Measurements from ENCODE around the gene ASB18.

The ASB18 gene

DNA sequence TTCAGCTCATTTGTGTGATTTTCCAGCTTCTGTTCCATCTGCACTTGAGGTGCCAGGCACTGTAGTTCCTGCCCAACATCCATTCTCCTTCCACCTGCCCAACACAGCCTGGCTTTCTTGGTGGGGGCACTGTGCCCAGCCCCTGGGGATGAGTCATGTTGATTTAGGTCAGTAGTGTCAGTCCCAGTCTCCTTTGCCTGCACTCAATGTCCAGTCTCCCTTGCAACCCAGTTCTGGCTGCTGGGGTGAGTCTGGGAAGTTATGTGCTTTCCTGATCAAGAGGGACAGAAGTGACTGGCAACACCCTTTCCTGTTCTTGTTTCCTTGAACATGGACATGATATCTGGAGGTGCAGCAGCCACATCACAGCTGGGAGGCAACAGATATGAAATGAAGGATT is 1.5 kb upstream of the ASB18 start:
- H3K4me3 ChIP-seq (ENCODE audit: low read length), result no peak overlapping the region
- TF ChIP-seq, protein P1, sequence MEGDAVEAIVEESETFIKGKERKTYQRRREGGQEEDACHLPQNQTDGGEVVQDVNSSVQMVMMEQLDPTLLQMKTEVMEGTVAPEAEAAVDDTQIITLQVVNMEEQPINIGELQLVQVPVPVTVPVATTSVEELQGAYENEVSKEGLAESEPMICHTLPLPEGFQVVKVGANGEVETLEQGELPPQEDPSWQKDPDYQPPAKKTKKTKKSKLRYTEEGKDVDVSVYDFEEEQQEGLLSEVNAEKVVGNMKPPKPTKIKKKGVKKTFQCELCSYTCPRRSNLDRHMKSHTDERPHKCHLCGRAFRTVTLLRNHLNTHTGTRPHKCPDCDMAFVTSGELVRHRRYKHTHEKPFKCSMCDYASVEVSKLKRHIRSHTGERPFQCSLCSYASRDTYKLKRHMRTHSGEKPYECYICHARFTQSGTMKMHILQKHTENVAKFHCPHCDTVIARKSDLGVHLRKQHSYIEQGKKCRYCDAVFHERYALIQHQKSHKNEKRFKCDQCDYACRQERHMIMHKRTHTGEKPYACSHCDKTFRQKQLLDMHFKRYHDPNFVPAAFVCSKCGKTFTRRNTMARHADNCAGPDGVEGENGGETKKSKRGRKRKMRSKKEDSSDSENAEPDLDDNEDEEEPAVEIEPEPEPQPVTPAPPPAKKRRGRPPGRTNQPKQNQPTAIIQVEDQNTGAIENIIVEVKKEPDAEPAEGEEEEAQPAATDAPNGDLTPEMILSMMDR (conservative IDR thresholded peaks at IDR 0.05; ENCODE audit: low read depth, low read length), result no peak
- no peak for DNase-seq (ENCODE audit: low read depth)

DNA sequence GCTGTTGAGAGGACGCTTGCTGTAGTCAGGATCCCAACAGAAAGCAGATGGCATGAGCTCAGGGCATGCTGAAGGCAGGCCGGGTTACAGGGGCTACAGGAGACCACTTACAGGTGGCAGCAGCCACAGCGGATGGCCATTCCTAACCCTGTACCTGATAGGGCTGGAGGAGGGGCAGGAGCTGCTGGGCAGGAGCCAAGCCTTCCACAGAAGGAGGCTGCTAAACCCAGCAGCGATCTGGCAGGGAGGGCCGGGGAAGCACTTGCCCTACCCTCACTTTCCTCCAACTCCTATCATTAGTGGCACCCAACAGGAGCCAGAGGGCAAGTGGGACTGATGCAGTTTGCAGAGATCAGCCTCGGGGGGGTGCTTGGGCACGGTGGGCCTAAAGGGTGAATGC is 2.0 kb downstream of the ASB18 start:
- TF ChIP-seq, protein P1 (conservative IDR thresholded peaks at IDR 0.05; ENCODE audit: low read depth, low read length), result no peak
- DNase-seq (ENCODE audit: low read depth), result no peak
- no peak overlapping the region for H3K4me3 ChIP-seq (ENCODE audit: low read length)

DNA sequence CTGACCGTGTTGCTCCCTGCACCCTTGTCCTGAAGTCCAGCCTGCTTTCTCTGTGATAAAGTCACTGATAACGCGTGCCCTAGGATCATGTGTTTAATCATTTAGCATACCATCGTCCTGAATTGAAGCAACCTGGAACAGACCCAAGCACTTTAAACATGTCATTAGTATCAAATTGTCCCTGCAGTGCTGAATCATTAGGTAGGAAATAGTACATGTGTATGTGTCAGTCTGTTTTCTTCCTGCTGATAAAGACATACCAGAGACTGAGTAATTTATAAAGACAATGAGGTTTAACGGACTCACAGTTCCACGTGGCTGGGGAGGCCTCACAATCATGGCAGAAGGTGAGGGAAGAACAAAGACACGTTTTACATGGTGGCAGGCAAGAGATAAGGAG is 2.8 kb downstream of the ASB18 start:
- no peak overlapping the region for H3K4me3 ChIP-seq (ENCODE audit: low read length)
- DNase-seq (ENCODE audit: low read depth), result no peak
- TF ChIP-seq, protein P1 (conservative IDR thresholded peaks at IDR 0.05; ENCODE audit: low read depth, low read length), result no peak

DNA sequence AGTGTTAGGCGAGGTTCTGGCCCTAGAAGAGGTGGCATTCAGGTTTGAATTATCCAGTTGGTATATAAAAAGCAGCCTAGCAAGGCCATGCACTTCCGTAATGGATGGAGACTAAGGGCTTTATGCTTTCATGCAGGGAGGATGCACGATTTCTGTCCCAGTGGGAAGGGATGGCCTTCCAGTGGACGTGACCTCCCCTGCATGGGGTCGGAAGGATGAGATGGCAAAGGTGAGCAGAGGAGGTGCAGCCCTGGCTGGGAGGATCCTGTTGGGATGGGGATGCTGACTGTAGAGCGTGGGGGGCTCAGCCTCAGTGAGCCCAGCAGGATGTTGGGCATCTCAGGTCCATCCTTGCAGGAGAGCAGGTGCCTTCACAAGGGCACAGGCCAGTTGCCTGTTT is 4.8 kb downstream of the ASB18 start:
- no peak for DNase-seq (ENCODE audit: low read depth)
- H3K4me3 ChIP-seq (ENCODE audit: low read length), result no peak overlapping the region
- TF ChIP-seq, protein P1 (conservative IDR thresholded peaks at IDR 0.05; ENCODE audit: low read depth, low read length), result no peak

DNA sequence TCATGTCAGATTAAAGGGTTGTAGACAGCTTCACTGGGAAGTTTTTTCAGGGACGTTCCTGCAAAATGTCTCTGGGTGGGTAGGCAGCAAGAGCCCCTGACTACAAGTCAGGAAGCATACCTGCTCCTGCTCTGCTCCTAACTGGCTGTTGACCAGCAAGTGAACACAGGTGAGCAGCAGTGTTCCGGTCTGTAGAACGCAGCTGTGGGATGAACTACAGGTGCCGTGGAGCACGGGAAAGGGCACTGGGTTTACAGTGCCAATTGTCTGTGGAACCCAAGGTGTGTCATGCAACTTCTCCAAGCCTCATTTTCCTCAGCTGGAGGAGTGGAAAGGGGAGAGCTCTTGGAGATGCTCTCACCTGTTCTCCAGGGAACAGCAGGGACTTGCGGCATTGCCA is 6.6 kb downstream of the ASB18 start:
- no peak for DNase-seq (ENCODE audit: low read depth)
- TF ChIP-seq, protein P1 (conservative IDR thresholded peaks at IDR 0.05; ENCODE audit: low read depth, low read length), result no peak
- H3K4me3 ChIP-seq (ENCODE audit: low read length), result no peak overlapping the region

DNA sequence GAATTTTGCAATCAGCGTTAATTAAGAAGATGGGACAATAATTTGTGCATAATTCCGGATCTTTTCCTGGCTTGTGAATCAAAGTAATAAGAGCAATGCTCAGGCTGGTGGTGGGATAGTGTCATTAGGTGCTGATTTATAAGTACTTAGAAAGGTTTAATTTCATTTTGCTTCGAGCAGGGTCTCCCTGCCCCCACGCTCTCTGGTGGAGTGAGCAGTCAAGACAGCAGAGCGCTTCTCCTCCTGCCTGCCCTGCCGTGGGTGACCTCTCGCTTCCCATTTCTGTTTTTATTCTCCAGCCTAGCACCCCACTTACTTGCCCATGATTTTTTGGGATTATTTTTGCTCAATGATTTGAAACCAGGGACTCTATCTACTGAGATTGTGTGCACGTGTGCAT is 7.1 kb downstream of the ASB18 start:
- TF ChIP-seq, protein P1 (conservative IDR thresholded peaks at IDR 0.05; ENCODE audit: low read depth, low read length), result no peak
- no peak overlapping the region for H3K4me3 ChIP-seq (ENCODE audit: low read length)
- no peak for DNase-seq (ENCODE audit: low read depth)

DNA sequence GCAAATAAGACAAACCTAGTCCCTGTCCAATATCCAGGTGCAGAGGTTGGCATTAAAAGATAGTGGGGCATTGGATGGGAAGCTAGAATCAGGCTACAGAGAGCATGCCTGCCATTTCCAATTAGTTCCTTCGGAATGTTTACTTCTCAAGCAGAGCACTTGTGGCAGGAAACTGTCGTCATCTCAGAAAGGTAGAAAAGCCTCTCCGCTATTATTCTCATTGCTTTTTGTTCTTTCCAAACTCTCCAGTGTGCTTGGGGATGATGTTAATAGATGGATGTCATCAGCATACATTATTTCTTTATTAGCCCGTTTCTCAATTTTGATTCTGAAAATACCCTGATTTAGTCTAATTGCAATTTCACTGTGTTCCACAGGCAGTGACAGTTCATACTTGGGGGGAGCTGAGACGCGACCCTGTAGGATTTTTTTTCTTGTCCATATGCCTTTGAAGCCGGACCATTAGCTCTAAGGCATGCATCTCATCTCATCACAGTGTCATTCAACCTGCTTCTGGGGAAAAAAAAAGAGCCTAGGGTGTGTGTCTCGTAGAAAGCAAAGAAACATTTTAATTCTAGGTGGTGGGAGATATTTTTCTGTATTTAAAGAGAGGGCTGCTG is 7.7 kb downstream of the ASB18 start:
- H3K4me3 ChIP-seq (ENCODE audit: low read length), result no peak overlapping the region
- DNase-seq (ENCODE audit: low read depth), result no peak

More for the DNA sequence above, 7.7 kb downstream of the ASB18 start:
- TF ChIP-seq, protein P1 (conservative IDR thresholded peaks at IDR 0.05; ENCODE audit: low read depth, low read length), result no peak
